GM12892 (cell line): ENCODE results near the gene TAF9B.
"Not testable (repeated sequence)": the region's sequence is repeated elsewhere in the genome, so short reads cannot be mapped to it uniquely, and the experiment has no call there.

ENCODE experiments used
- POLR2A ChIP-seq: IDR thresholded peaks from 2 replicates; pipeline ENCODE4 v1.6.1; 2011; ENCODE audit warnings: low read depth, low read length, control low read depth
- TAF1 ChIP-seq: IDR thresholded peaks from 2 replicates; pipeline ENCODE4 v1.6.1; 2011; ENCODE audit warnings: low read depth, mild to moderate bottlenecking, control low read depth, low read length, borderline replicate concordance

- not testable (repeated sequence) for TF ChIP-seq TAF1, POLR2A
These were observed 18.4 kb upstream of the TAF9B start for GRCh38 chrX:78157846-78158245.
